H9 (cell line): ENCODE measurements around the gene ANGPTL8. TPM values are rescaled to one million over a fixed set of nuclear protein-coding genes. Genes with fewer than 3 reads are reported as not detected.

ENCODE experiments used
- DNase-seq: peaks from one replicate; pipeline ENCODE4 v3.0.0-alpha.2; 2017
- H2AFZ ChIP-seq: one replicate; pipeline ENCODE4 v1.6.1; 2013; ENCODE audit warnings: mild to moderate bottlenecking, low read length, control low read depth, moderate library complexity
- H2AK5ac ChIP-seq: 2 replicates; pipeline ENCODE4 v1.6.1; 2013; ENCODE audit warnings: low read length, control low read depth, mixed read lengths; ENCODE audit not compliant: insufficient read length
- H2BK120ac ChIP-seq: one replicate; pipeline ENCODE4 v1.6.1; 2013; ENCODE audit warnings: low read depth, mild to moderate bottlenecking, low read length, control low read depth, inconsistent platforms; ENCODE audit not compliant: poor library complexity, severe bottlenecking
- H2BK12ac ChIP-seq: 2 replicates; pipeline ENCODE4 v1.6.1; 2013; ENCODE audit warnings: low read length, control low read depth, mixed read lengths, low read depth; ENCODE audit not compliant: insufficient read length
- H2BK15ac ChIP-seq: 2 replicates; pipeline ENCODE4 v1.6.1; 2013; ENCODE audit warnings: low read depth, low read length, control low read depth
- H2BK20ac ChIP-seq: one replicate; pipeline ENCODE4 v1.6.1; 2013; ENCODE audit warnings: low read depth, mild to moderate bottlenecking, low read length, control low read depth, inconsistent platforms; ENCODE audit not compliant: poor library complexity, severe bottlenecking
- H2BK5ac ChIP-seq: 2 replicates; pipeline ENCODE4 v1.6.1; 2013; ENCODE audit warnings: low read length, control low read depth, mixed read lengths; ENCODE audit not compliant: insufficient read length
- H3K14ac ChIP-seq: 2 replicates; pipeline ENCODE4 v1.6.1; 2013; ENCODE audit warnings: low read length, control low read depth; ENCODE audit not compliant: insufficient read depth
- H3K18ac ChIP-seq: 2 replicates; pipeline ENCODE4 v1.6.1; 2013; ENCODE audit warnings: low read depth, mild to moderate bottlenecking, mixed read lengths, low read length, control low read depth; ENCODE audit not compliant: insufficient read length
- H3K23ac ChIP-seq: 2 replicates; pipeline ENCODE4 v1.6.1; 2013; ENCODE audit warnings: low read length, control low read depth, mixed read lengths, low read depth; ENCODE audit not compliant: insufficient read length
- H3K23me2 ChIP-seq: 2 replicates; pipeline ENCODE4 v1.6.1; 2013; ENCODE audit warnings: low read depth, mild to moderate bottlenecking, mixed read lengths, low read length, control low read depth; ENCODE audit not compliant: insufficient read length, poor library complexity, severe bottlenecking
- H3K27ac ChIP-seq: 2 replicates; pipeline ENCODE4 v1.5.1; 2013; ENCODE audit warnings: low read length, control low read depth, mixed read lengths, low read depth; ENCODE audit not compliant: insufficient read length
- H3K27me3 ChIP-seq: 2 replicates; pipeline ENCODE4 v1.6.1; 2013; ENCODE audit warnings: low read length, control low read depth, inconsistent platforms; ENCODE audit not compliant: insufficient read depth
- H3K4ac ChIP-seq: 2 replicates; pipeline ENCODE4 v1.6.1; 2013; ENCODE audit warnings: low read depth, mild to moderate bottlenecking, control low read depth, inconsistent platforms, low read length, moderate library complexity
- H3K4me1 ChIP-seq: 2 replicates; pipeline ENCODE4 v1.6.1; 2013; ENCODE audit warnings: low read length, control low read depth, inconsistent platforms; ENCODE audit not compliant: insufficient read depth
- H3K4me2 ChIP-seq: 2 replicates; pipeline ENCODE4 v1.6.1; 2013; ENCODE audit warnings: low read length, control low read depth, mixed read lengths; ENCODE audit not compliant: insufficient read length, insufficient read depth
- H3K56ac ChIP-seq: 2 replicates; pipeline ENCODE4 v1.6.1; 2013; ENCODE audit warnings: low read depth, mild to moderate bottlenecking, mixed read lengths, low read length, control low read depth; ENCODE audit not compliant: insufficient read length
- H3K79me1 ChIP-seq: 2 replicates; pipeline ENCODE4 v1.6.1; 2013; ENCODE audit warnings: low read depth, mild to moderate bottlenecking, moderate library complexity, low read length, control low read depth, inconsistent platforms; ENCODE audit not compliant: insufficient read depth, poor library complexity, severe bottlenecking
- H3K79me2 ChIP-seq: 2 replicates; pipeline ENCODE4 v1.6.1; 2013; ENCODE audit warnings: low read length, control low read depth, inconsistent platforms; ENCODE audit not compliant: insufficient read depth
- H3K9ac ChIP-seq: 2 replicates; pipeline ENCODE4 v1.6.1; 2013; ENCODE audit warnings: low read length, control low read depth, mixed read lengths; ENCODE audit not compliant: insufficient read length; ENCODE audit errors: extremely low read depth
- H3K9me3 ChIP-seq: one replicate; pipeline ENCODE4 v1.6.1; 2013; ENCODE audit warnings: low read depth, low read length, inconsistent platforms; ENCODE audit not compliant: control insufficient read depth
- H3T11ph ChIP-seq: one replicate; pipeline ENCODE4 v1.6.1; 2013; ENCODE audit warnings: mild to moderate bottlenecking, low read length, control low read depth, inconsistent platforms
- H4K20me1 ChIP-seq: one replicate; pipeline ENCODE4 v1.6.1; 2013; ENCODE audit not compliant: control insufficient read depth, insufficient read length, insufficient read depth
- H4K5ac ChIP-seq: 2 replicates; pipeline ENCODE4 v1.6.1; 2013; ENCODE audit warnings: low read depth, mild to moderate bottlenecking, mixed read lengths, low read length, control low read depth; ENCODE audit not compliant: insufficient read length
- H4K8ac ChIP-seq: replicated peaks from 2 replicates; pipeline ENCODE4 v1.6.1; 2013; ENCODE audit warnings: low read length, control low read depth, mixed read lengths, low read depth; ENCODE audit not compliant: insufficient read length
- H4K91ac ChIP-seq: 2 replicates; pipeline ENCODE4 v1.6.1; 2013; ENCODE audit warnings: low read depth, mild to moderate bottlenecking, moderate library complexity, mixed read lengths, low read length, control low read depth; ENCODE audit not compliant: insufficient read length
- H3K27ac Mint-ChIP-seq, 3 experiments: 2 replicates in 2 of 3; 3 replicates in 1 of 3; pipeline ENCODE4 v1.8.0; 2020 to 2021; ENCODE audit warnings: mixed read lengths in 3 of 3, mild to moderate bottlenecking in 1 of 3, moderate library complexity in 1 of 3
- H3K27me3 Mint-ChIP-seq: 2 replicates; pipeline ENCODE4 v1.8.0; 2021; ENCODE audit warnings: low read depth, mild to moderate bottlenecking, moderate library complexity, mixed read lengths
- H3K36me3 Mint-ChIP-seq, 3 experiments: 2 replicates in 2 of 3; 3 replicates in 1 of 3; pipeline ENCODE4 v1.8.0; 2020 to 2021; ENCODE audit warnings: low read depth in 3 of 3, mixed read lengths in 3 of 3; ENCODE audit not compliant: insufficient read depth in 1 of 3
- H3K4me1 Mint-ChIP-seq, 2 experiments: 2 replicates each; pipeline ENCODE4 v1.8.0; 2020; ENCODE audit warnings: mixed read lengths in 2 of 2
- H3K4me3 Mint-ChIP-seq, 2 experiments: 2 replicates in 1 of 2; 3 replicates in 1 of 2; pipeline ENCODE4 v1.8.0; 2020 to 2021; ENCODE audit warnings: mild to moderate bottlenecking in 2 of 2, mixed read lengths in 2 of 2, moderate library complexity in 1 of 2
- H3K9me3 Mint-ChIP-seq, 2 experiments: 2 replicates in 1 of 2; 3 replicates in 1 of 2; pipeline ENCODE4 v1.8.0; 2020; ENCODE audit warnings: mild to moderate bottlenecking in 2 of 2, mixed read lengths in 2 of 2, moderate library complexity in 1 of 2
- WGBS: extraction: QIAGEN DNeasy Blood & Tissue Kit; methylation state at CpG from one replicate; pipeline ENCODE4 v1.1.7; 2013; ENCODE audit warnings: missing lambda C conversion rate, low lambda C conversion rate, mixed read lengths; ENCODE audit not compliant: insufficient read length; ENCODE audit errors: extremely low coverage; 5-methylcytosine and 5-hydroxymethylcytosine counted together
- total RNA-seq: library from RNA; stranded (reverse); gene quantifications from 2 replicates; pipeline ENCODE4 v1.2.1, GENCODE V29; 2021
- TF ChIP-seq, protein P1 (sequence below): fragments of 200-600 bp; sonication (generic); conservative IDR thresholded peaks from 3 replicates; pipeline ENCODE4 v1.8.0; 2021; ENCODE audit warnings: antibody characterized with exemption, mild to moderate bottlenecking

Gene ANGPTL8
- total RNA-seq, 1 experiment from 2014 or later = not detected

DNA sequence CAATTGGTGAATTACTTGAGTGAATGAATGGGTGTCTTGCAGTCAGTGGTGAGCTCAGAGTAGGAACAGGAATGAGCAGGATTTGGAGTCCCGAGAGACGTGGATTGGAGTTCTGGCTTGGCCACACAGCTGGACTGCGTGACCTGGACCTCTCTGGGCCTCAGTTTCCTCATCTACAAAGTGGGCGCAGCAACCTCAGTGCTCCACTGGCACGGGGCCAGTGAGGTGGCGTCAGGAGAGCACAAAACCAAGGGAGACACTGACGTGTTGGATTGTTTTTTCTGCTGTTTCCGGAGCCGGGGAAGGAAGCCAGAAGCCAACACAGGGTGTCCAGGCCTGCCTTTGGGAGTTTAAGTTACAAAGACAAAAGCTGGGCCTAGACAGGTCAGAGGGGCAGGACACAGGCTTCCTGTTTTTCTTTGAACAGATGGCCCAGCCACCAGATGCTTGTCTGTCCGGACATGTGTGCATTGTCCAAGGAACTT, 29.4 kb downstream of the ANGPTL8 start:
- Histone ChIP-seq H3K4ac (no peak overlapping the region), H2AK5ac (no peak overlapping the region), H3K23ac (no peak overlapping the region), H3K56ac (no peak overlapping the region), H2BK12ac (no peak overlapping the region), H4K8ac (no peak overlapping the region), H3K4me1 (no peaks in the 10 kb centered on the region), H3K79me2 (no peaks in the 10 kb centered on the region), H3K14ac (no peak overlapping the region), H3K9me3 (no peaks in the 10 kb centered on the region), H2BK20ac (no peak overlapping the region), H4K20me1 (no peaks in the 10 kb centered on the region), H2BK120ac (no peak overlapping the region), H3T11ph (no peak overlapping the region), H4K5ac (no peak overlapping the region), H3K23me2 (no peaks in the 10 kb centered on the region), H3K18ac (no peak overlapping the region), H2BK5ac (no peak overlapping the region), H3K27ac (no peak overlapping the region), H3K27me3 (no peaks in the 10 kb centered on the region), H4K91ac (no peak overlapping the region), H3K79me1 (no peaks in the 10 kb centered on the region), H2BK15ac (no peak overlapping the region), H3K4me2 (no peak overlapping the region), H3K9ac (no peak overlapping the region), H2AFZ (no peak overlapping the region)
- no peak for DNase-seq
- Mint-ChIP-seq H3K27me3 (peaks cover 2% of the 10 kb centered on the region; the same call in 1 of the 2 replicates), H3K4me1 (peaks cover 7 to 11% of the 10 kb centered on the region in 2 experiments; a peak in 3 of 4 replicates), H3K27ac (peak overlapping the region in 2 of 3 experiments; percentile 28 to 70; a peak in 2 of 7 replicates), H3K9me3 (no peaks in the 10 kb centered on the region), H3K4me3 (peak overlapping the region in 1 of 2 experiments; percentile 4; a peak in 1 of 5 replicates), H3K36me3 (no peaks in the 10 kb centered on the region)
- WGBS = no CpG with 5 or more reads among the region's 10 CpGs
- TF ChIP-seq, protein P1, sequence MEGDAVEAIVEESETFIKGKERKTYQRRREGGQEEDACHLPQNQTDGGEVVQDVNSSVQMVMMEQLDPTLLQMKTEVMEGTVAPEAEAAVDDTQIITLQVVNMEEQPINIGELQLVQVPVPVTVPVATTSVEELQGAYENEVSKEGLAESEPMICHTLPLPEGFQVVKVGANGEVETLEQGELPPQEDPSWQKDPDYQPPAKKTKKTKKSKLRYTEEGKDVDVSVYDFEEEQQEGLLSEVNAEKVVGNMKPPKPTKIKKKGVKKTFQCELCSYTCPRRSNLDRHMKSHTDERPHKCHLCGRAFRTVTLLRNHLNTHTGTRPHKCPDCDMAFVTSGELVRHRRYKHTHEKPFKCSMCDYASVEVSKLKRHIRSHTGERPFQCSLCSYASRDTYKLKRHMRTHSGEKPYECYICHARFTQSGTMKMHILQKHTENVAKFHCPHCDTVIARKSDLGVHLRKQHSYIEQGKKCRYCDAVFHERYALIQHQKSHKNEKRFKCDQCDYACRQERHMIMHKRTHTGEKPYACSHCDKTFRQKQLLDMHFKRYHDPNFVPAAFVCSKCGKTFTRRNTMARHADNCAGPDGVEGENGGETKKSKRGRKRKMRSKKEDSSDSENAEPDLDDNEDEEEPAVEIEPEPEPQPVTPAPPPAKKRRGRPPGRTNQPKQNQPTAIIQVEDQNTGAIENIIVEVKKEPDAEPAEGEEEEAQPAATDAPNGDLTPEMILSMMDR = no peak
